WTC11 (cell line): ENCODE data around the gene KNL1.

Experiments used
- CREB1 ChIP-seq: sonication (generic); formaldehyde crosslinking; IDR thresholded peaks from 2 replicates; pipeline ENCODE4 v1.8.0; 2023; ENCODE audit warnings: mild to moderate bottlenecking, missing genetic modification reagents
- NFE2L1 ChIP-seq: sonication (generic); formaldehyde crosslinking; IDR thresholded peaks from 2 replicates; pipeline ENCODE4 v1.8.1; 2023; ENCODE audit warnings: missing genetic modification reagents
- TCF7 ChIP-seq: sonication (generic); formaldehyde crosslinking; IDR thresholded peaks from 2 replicates; pipeline ENCODE4 v1.8.0; 2022; ENCODE audit warnings: mild to moderate bottlenecking, low read depth, missing genetic modification reagents, moderate library complexity
- TF ChIP-seq, protein P1 (sequence below): fragments of 200-600 bp; IDR thresholded peaks from 2 replicates; pipeline ENCODE4 v1.8.0; 2022; ENCODE audit warnings: antibody characterized with exemption
- TF ChIP-seq, protein P2 (sequence below): fragments of 250-450 bp; sonication (Bioruptor Pico); IDR thresholded peaks from 2 replicates; pipeline ENCODE4 v1.8.0; 2021; ENCODE audit warnings: mild to moderate bottlenecking
- TF ChIP-seq, protein P3 (sequence below): sonication (generic); formaldehyde crosslinking; IDR thresholded peaks from 2 replicates; pipeline ENCODE4 v1.8.1; 2023; ENCODE audit warnings: mild to moderate bottlenecking, missing genetic modification reagents, borderline replicate concordance

DNA sequence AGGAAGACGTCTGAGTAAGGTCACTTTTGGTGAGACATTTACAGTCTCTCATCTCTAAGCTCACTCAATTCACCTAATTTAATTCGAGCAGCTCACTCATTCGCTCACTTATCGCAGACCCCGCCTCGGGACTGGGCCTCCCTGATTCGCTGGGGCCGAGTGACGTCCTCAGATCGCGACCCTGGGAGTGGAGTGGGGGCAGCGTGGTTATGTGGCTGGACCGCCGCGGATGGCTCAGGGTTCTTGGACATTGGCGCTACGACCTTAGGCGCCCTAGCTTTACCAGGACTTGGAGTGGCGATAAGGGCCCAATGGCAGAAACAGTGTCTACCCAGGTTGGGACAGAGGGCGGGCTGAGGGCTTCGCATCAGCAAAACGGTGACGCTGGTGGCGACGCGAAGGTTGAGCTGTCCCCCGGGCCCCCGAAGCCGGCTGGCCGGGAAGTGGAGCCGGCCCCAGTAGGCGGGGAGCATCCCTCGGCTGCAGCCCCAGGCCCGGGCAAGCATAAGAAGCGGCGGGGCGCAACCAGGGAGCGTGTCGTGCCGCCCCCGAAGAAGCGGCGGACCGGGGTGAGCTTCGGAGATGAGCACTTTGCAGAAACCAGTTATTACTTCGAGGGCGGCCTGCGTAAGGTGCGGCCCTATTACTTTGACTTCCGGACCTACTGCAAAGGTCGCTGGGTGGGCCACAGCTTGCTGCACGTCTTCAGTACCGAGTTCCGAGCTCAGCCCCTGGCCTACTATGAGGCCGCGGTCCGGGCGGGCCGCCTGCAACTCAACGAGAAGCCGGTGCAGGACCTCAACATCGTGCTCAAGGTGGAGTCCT lies 24.7 kb upstream of the KNL1 start, which contains the start of gene RPUSD2:
- TF ChIP-seq, protein P1, sequence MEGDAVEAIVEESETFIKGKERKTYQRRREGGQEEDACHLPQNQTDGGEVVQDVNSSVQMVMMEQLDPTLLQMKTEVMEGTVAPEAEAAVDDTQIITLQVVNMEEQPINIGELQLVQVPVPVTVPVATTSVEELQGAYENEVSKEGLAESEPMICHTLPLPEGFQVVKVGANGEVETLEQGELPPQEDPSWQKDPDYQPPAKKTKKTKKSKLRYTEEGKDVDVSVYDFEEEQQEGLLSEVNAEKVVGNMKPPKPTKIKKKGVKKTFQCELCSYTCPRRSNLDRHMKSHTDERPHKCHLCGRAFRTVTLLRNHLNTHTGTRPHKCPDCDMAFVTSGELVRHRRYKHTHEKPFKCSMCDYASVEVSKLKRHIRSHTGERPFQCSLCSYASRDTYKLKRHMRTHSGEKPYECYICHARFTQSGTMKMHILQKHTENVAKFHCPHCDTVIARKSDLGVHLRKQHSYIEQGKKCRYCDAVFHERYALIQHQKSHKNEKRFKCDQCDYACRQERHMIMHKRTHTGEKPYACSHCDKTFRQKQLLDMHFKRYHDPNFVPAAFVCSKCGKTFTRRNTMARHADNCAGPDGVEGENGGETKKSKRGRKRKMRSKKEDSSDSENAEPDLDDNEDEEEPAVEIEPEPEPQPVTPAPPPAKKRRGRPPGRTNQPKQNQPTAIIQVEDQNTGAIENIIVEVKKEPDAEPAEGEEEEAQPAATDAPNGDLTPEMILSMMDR: no peak
- TF ChIP-seq, protein P2, sequence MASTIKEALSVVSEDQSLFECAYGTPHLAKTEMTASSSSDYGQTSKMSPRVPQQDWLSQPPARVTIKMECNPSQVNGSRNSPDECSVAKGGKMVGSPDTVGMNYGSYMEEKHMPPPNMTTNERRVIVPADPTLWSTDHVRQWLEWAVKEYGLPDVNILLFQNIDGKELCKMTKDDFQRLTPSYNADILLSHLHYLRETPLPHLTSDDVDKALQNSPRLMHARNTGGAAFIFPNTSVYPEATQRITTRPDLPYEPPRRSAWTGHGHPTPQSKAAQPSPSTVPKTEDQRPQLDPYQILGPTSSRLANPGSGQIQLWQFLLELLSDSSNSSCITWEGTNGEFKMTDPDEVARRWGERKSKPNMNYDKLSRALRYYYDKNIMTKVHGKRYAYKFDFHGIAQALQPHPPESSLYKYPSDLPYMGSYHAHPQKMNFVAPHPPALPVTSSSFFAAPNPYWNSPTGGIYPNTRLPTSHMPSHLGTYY (CRISPR knock-in tag): no peak
- TF ChIP-seq NFE2L1 (CRISPR knock-in tag): 0 out of 2 replicates have a peak, but pooled peaks have one; percentile 21
- TF ChIP-seq CREB1 (CRISPR knock-in tag): peak; percentile 76; the same call in 1 of the 2 replicates
- TF ChIP-seq TCF7 (CRISPR knock-in tag): no peak
- TF ChIP-seq, protein P3, sequence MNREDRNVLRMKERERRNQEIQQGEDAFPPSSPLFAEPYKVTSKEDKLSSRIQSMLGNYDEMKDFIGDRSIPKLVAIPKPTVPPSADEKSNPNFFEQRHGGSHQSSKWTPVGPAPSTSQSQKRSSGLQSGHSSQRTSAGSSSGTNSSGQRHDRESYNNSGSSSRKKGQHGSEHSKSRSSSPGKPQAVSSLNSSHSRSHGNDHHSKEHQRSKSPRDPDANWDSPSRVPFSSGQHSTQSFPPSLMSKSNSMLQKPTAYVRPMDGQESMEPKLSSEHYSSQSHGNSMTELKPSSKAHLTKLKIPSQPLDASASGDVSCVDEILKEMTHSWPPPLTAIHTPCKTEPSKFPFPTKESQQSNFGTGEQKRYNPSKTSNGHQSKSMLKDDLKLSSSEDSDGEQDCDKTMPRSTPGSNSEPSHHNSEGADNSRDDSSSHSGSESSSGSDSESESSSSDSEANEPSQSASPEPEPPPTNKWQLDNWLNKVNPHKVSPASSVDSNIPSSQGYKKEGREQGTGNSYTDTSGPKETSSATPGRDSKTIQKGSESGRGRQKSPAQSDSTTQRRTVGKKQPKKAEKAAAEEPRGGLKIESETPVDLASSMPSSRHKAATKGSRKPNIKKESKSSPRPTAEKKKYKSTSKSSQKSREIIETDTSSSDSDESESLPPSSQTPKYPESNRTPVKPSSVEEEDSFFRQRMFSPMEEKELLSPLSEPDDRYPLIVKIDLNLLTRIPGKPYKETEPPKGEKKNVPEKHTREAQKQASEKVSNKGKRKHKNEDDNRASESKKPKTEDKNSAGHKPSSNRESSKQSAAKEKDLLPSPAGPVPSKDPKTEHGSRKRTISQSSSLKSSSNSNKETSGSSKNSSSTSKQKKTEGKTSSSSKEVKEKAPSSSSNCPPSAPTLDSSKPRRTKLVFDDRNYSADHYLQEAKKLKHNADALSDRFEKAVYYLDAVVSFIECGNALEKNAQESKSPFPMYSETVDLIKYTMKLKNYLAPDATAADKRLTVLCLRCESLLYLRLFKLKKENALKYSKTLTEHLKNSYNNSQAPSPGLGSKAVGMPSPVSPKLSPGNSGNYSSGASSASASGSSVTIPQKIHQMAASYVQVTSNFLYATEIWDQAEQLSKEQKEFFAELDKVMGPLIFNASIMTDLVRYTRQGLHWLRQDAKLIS (CRISPR knock-in tag): no peak
